ENCODE data around the gene PRL. TPM values are rescaled to one million over a fixed set of nuclear protein-coding genes. Genes with fewer than 3 reads are reported as not detected.

The PRL gene
- total RNA-seq, 1 experiment from 2014 or later = not detected

- DNase-seq (ENCODE audit: low read depth in 1 of 2, low spot score in 2 of 2) = no peak
- Histone ChIP-seq H3K36me3 (no peaks in the 10 kb centered on the region), H3K27me3 (replicated peaks) (no peaks in the 10 kb centered on the region), H3K27ac (no peak overlapping the region), H3K4me1 (replicated peaks) (peaks cover 26% of the 10 kb centered on the region), H3K4me3 (no peak overlapping the region), H3K9me3 (replicated peaks) (no peaks in the 10 kb centered on the region)
Measured at GRCh38 chr6:22237526-22237925, 59.3 kb downstream of the PRL start.

All from SJSA1 (cell line).